Nephron (organoid): ENCODE measurements around the gene BTBD9.

Source experiments
- H3K27ac Mint-ChIP-seq, 3 experiments: 2 replicates each; pipeline ENCODE4 v1.8.0; 2020; ENCODE audit warnings: mixed read lengths in 3 of 3, mild to moderate bottlenecking in 2 of 3, moderate library complexity in 1 of 3
- H3K27me3 Mint-ChIP-seq: 2 replicates; pipeline ENCODE4 v1.8.0; 2021; ENCODE audit warnings: low read depth, mild to moderate bottlenecking, moderate library complexity, mixed read lengths
- H3K36me3 Mint-ChIP-seq: 2 replicates; pipeline ENCODE4 v1.8.0; 2020; ENCODE audit warnings: low read depth, mixed read lengths
- H3K4me1 Mint-ChIP-seq: 2 replicates; pipeline ENCODE4 v1.8.0; 2020; ENCODE audit warnings: mixed read lengths
- H3K4me3 Mint-ChIP-seq, 3 experiments: 2 replicates each; pipeline ENCODE4 v1.8.0; 2020; ENCODE audit warnings: mild to moderate bottlenecking in 3 of 3, mixed read lengths in 3 of 3, moderate library complexity in 2 of 3
- H3K9me3 Mint-ChIP-seq: 2 replicates; pipeline ENCODE4 v1.8.0; 2020; ENCODE audit warnings: mixed read lengths
- TF ChIP-seq, protein P1 (sequence below), 3 experiments: fragments of 200-600 bp; sonication (generic); IDR thresholded peaks; one replicate each; pipeline ENCODE4 v1.5.0; 2021; ENCODE audit warnings: antibody characterized with exemption in 3 of 3; ENCODE audit not compliant: unreplicated experiment in 3 of 3

Gene BTBD9

DNA sequence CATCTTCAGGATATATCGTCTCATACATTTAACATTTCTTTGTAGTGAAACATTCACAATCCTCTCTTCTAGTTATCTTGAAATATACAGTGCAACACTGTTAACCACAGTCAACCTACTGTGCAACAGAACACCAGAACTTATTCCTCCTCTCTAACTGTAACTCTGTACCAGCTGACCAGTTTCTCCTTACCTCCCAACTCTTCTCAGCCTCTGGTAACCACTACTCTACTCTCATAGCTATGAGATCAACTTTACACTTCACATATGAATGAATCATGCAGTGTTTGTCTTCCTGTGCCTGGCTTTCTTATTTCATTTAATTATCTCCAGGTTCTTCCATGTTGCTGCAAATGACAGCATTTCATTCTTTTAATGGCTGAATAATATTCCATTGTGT, 337.6 kb downstream of the BTBD9 start:
- TF ChIP-seq, protein P1, sequence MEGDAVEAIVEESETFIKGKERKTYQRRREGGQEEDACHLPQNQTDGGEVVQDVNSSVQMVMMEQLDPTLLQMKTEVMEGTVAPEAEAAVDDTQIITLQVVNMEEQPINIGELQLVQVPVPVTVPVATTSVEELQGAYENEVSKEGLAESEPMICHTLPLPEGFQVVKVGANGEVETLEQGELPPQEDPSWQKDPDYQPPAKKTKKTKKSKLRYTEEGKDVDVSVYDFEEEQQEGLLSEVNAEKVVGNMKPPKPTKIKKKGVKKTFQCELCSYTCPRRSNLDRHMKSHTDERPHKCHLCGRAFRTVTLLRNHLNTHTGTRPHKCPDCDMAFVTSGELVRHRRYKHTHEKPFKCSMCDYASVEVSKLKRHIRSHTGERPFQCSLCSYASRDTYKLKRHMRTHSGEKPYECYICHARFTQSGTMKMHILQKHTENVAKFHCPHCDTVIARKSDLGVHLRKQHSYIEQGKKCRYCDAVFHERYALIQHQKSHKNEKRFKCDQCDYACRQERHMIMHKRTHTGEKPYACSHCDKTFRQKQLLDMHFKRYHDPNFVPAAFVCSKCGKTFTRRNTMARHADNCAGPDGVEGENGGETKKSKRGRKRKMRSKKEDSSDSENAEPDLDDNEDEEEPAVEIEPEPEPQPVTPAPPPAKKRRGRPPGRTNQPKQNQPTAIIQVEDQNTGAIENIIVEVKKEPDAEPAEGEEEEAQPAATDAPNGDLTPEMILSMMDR (IDR thresholded peaks at IDR 0.05; ENCODE audit: unreplicated experiment in 3 of 3): no peak
- peaks cover 3% of the 10 kb centered on the region for H3K36me3 Mint-ChIP-seq
- peaks cover 14% of the 10 kb centered on the region for H3K4me1 Mint-ChIP-seq
- no peaks in the 10 kb centered on the region for H3K27me3 Mint-ChIP-seq
- H3K27ac Mint-ChIP-seq: no peak overlapping the region
- peaks cover 15% of the 10 kb centered on the region for H3K9me3 Mint-ChIP-seq
- H3K4me3 Mint-ChIP-seq: no peak overlapping the region

DNA sequence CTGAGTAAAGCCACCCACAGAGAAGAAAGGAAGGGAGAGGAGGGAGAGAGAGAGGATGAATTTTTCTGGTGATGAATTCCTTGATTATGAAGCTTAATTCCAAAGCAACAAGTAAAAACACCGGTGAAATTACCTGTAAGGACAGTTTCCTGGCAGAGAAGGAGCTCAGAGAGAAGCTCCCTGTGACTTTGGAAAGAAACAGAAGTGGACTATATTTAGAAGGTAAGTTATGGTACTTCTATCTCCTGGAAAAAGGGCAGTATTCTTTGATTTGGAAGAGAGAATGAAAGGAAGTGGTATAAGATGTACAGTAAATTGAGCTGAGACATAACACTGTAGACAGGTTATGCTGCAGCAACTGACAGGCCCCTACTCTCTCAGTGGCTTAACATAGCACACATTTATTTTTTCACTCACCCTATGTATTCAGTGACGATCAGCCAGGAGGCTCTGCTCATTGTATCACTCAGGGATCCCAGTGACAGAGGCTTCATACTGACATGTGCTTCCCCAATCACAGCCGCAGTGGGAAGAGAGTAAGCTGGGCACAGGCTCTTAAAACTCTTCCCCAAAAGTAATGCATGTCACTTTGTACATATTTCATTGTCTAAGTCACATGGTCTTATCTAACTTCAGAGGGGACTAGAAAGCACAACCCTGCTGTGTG, 349.5 kb downstream of the BTBD9 start:
- TF ChIP-seq, protein P1 (IDR thresholded peaks at IDR 0.05; ENCODE audit: unreplicated experiment in 3 of 3): no peak

DNA sequence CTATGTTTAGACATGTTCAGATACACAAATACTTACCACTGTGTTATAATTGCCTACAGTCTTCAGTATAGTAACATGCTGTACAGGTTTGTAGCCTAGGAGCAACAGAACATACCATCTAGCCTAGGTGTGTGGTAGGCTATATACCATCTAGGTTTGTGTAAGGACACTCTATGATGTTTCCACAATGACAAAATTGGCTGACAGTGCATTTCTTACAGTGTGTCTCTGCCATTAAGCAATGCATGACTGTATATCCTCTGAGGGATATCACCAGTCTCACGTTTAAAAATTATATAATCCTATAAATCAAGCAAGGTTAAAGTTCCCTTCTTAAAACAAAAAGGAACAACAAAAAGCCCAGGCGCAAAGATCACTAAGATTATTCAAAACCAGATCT, 352.2 kb downstream of the BTBD9 start:
- peaks cover 1% of the 10 kb centered on the region for H3K9me3 Mint-ChIP-seq

More for the DNA sequence above, 349.5 kb downstream of the BTBD9 start:
- Mint-ChIP-seq H3K27ac (peak overlapping the region; percentile 18 to 65 (median 20)), H3K4me1 (peaks cover 15% of the 10 kb centered on the region), H3K9me3 (peaks cover 12% of the 10 kb centered on the region), H3K36me3 (peaks cover 4% of the 10 kb centered on the region), H3K4me3 (no peak overlapping the region), H3K27me3 (no peaks in the 10 kb centered on the region)

DNA sequence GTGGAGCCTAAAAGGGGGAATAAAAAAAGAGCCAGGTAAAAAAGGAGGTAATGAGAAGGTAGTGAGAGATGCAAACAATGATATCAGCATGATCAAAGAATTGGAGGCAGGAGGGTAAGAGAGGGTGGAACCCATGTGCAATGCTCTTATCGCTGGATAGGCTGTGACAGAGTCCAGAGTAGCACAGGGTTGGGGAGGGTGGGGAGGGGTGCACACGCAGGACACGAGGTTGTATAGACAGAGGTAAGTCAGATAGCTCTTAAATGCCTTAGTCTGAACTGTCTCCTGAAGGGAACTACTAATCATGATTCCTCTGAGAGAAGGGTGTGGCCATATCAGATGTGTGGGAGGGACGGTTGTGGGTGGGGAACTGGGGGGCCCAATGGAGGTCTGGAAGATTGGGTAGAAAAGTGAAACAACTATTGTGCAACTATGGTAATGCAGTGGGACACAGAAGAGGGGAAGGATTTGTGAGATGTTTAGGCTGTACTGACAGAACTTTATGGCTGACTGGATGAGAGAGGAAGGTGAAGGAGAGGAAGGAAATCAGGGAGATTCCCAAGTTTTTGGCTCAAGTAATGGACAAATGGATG, 354.8 kb downstream of the BTBD9 start:
- Mint-ChIP-seq H3K4me3 (no peak overlapping the region), H3K4me1 (peaks cover 19% of the 10 kb centered on the region), H3K9me3 (no peaks in the 10 kb centered on the region), H3K36me3 (peaks cover 4% of the 10 kb centered on the region), H3K27ac (no peak overlapping the region), H3K27me3 (no peaks in the 10 kb centered on the region)
- TF ChIP-seq, protein P1 (IDR thresholded peaks at IDR 0.05; ENCODE audit: unreplicated experiment in 3 of 3): no peak

More for the DNA sequence above, 352.2 kb downstream of the BTBD9 start:
- H3K36me3 Mint-ChIP-seq: peaks cover 4% of the 10 kb centered on the region
- no peak overlapping the region for H3K4me3 Mint-ChIP-seq
- H3K27ac Mint-ChIP-seq: no peak overlapping the region
- H3K4me1 Mint-ChIP-seq: peaks cover 15% of the 10 kb centered on the region
- no peaks in the 10 kb centered on the region for H3K27me3 Mint-ChIP-seq
- TF ChIP-seq, protein P1 (IDR thresholded peaks at IDR 0.05; ENCODE audit: unreplicated experiment in 3 of 3): no peak

DNA sequence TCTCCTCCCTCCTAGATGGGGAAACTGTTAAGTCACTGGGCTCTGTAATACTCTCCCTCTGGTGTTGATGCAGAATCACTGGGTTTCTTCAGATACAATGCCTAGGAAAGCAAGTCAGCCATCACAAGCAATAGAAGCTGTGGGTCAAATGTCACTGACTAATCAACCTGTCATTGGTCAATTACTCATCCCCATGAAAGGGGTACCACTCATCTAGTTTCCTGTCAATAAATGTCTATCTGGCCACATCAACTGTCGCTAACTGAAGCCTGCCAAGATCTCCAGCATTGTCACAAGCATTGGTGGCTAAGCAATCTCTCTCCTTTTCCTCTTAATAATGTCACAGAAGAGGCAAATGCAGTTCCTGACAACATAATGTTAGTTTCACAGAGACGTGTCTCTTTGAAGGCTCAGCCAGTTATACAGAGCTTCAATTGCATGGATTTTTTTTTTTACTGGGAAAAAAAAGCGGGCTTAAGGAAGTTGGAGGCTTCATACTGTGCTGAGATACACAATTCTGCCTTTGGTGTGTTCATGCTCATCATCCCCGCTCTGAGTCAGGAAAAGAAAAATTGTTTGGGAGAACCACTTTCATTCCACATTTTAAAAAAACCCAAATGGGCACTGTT, 355.9 kb downstream of the BTBD9 start:
- TF ChIP-seq, protein P1 (IDR thresholded peaks at IDR 0.05; ENCODE audit: unreplicated experiment in 3 of 3): no peak
- H3K27me3 Mint-ChIP-seq: no peaks in the 10 kb centered on the region
- H3K9me3 Mint-ChIP-seq: no peaks in the 10 kb centered on the region
- H3K4me1 Mint-ChIP-seq: peaks cover 25% of the 10 kb centered on the region
- H3K36me3 Mint-ChIP-seq: peaks cover 4% of the 10 kb centered on the region
- no peak overlapping the region for H3K27ac Mint-ChIP-seq
- H3K4me3 Mint-ChIP-seq: no peak overlapping the region
